Colonic mucosa (tissue), 4 donors: ENCODE results near the gene CRMP1. TPM values are rescaled to one million over a fixed set of nuclear protein-coding genes. Genes with fewer than 3 reads are reported as not detected.
"Not testable (repeated sequence)": the region's sequence is repeated elsewhere in the genome, so short reads cannot be mapped to it uniquely, and the experiment has no call there.

Source experiments
- DNase-seq: peaks from one replicate; pipeline ENCODE4 v3.0.0-alpha.2; 2020
- H3K27ac ChIP-seq: fragments of 200-600 bp; one replicate; pipeline ENCODE4 v1.8.0; 2021
- H3K27me3 ChIP-seq: fragments of 200-600 bp; one replicate; pipeline ENCODE4 v1.8.0; 2021
- H3K36me3 ChIP-seq: fragments of 200-600 bp; one replicate; pipeline ENCODE4 v1.8.0; 2021
- H3K4me1 ChIP-seq: fragments of 200-600 bp; one replicate; pipeline ENCODE4 v1.8.0; 2021; ENCODE audit warnings: mild to moderate bottlenecking
- H3K4me3 ChIP-seq: fragments of 200-600 bp; one replicate; pipeline ENCODE4 v1.8.0; 2021
- H3K9ac ChIP-seq, 2 donors: one replicate each; pipeline ENCODE4 v1.7.0; 2013; ENCODE audit warnings: control low read depth in 2 of 2, low read depth in 2 of 2, low read length in 2 of 2
- H3K9me3 ChIP-seq: fragments of 200-600 bp; one replicate; pipeline ENCODE4 v1.8.0; 2021
- CTCF ChIP-seq: fragments of 200-600 bp; IDR thresholded peaks from one replicate; pipeline ENCODE4 v1.8.0; 2022; ENCODE audit warnings: antibody characterized with exemption, mild to moderate bottlenecking
- intact Hi-C: fragments of 100-400 bp; cut with DNase I; formaldehyde crosslinking; loops from one replicate; pipeline ENCODE4 v1.14.1; 2022
- total RNA-seq, 2 donors: library from RNA; stranded (reverse); fragmentation: NEBNext Ultra II Directional in 1 of 2; extraction: Animal tissue kit (Norgen Biotek cat#: 25700) in 1 of 2; gene quantifications; one replicate each; pipeline ENCODE4 v1.2.1, GENCODE V29; 2021
- donor health status: healthy.
- donor health status: DM: no; HTN: no; CAD: no.
- donor health status: DM: no; HTN: no; CAD: no.

CRMP1 gene
- total RNA-seq, 2 donors from 2014 or later: 0.49 to 1.2 TPM

DNA sequence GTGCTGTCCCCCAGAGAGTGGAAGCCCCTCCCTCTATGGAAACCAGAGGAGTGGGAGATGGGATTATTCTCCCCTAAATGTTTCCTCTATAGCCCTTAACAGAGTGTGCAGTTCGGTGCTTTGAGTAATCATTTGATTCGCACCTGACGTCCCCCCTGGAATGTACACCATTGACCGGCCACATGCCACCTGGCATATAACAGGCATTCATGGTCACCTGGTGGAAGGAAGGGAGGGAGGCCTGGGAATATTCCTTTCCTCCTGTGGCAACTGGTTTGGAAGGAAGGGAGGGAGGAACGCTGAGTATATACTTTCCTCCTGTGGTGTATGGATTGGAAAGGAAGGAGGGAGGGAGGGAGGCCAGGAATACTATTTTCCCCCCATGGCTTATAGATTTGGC lies 77.2 kb downstream of the CRMP1 start:
- no peaks in the 10 kb centered on the region for H3K36me3 ChIP-seq
- TF ChIP-seq CTCF: no peak
- H3K27me3 ChIP-seq: no peaks in the 10 kb centered on the region
- intact Hi-C loops: no loop called here
- no peaks in the 10 kb centered on the region for H3K9me3 ChIP-seq
- H3K4me3 ChIP-seq: no peak overlapping the region
- H3K27ac ChIP-seq: no peak overlapping the region
- no peaks in the 10 kb centered on the region for H3K4me1 ChIP-seq
- no peak for DNase-seq
- no peak overlapping the region for H3K9ac ChIP-seq

DNA sequence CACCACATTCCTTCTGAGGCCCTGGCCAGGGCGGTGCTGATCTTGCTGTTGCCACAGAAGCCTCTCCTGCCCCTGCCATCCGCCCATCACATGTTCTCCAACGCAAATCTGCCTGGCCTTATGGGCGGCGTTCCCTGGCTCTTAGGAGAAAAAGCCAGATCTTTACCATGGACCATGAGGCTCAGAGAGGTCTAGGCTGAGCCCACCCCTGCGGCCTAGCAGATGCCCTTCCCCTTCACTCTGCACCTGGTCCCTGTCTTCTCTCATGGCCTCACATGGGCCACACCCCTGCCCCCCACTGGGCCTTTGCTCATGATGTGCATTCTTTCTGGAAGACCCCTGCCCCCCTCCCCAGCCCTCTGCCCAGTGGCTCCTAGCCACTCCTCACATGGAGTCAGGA lies 78.5 kb downstream of the CRMP1 start:
- DNase-seq: no peak
- Histone ChIP-seq H3K36me3 (no peaks in the 10 kb centered on the region), H3K4me3 (no peak overlapping the region), H3K27me3 (no peaks in the 10 kb centered on the region), H3K27ac (no peak overlapping the region), H3K9me3 (no peaks in the 10 kb centered on the region), H3K9ac (no peak overlapping the region), H3K4me1 (no peaks in the 10 kb centered on the region)
- intact Hi-C loops: loop anchor here (5.0 kb wide), 2 partner anchors 762 to 817 kb away; partner anchors contain the start of gene STK32B
- no peak for TF ChIP-seq CTCF

GRCh38 chr4:5813882-5814255 lies 79.0 kb downstream of the CRMP1 start:
- H3K36me3 ChIP-seq: no peaks in the 10 kb centered on the region
- H3K27ac ChIP-seq: no peak overlapping the region
- no peak for TF ChIP-seq CTCF
- no peaks in the 10 kb centered on the region for H3K9me3 ChIP-seq
- no peak for DNase-seq
- intact Hi-C loops: loop anchor here (5.0 kb wide), 2 partner anchors 762 to 817 kb away; partner anchors contain the start of gene STK32B
- no peak overlapping the region for H3K9ac ChIP-seq
- H3K4me3 ChIP-seq: no peak overlapping the region
- no peaks in the 10 kb centered on the region for H3K4me1 ChIP-seq
- no peaks in the 10 kb centered on the region for H3K27me3 ChIP-seq

DNA sequence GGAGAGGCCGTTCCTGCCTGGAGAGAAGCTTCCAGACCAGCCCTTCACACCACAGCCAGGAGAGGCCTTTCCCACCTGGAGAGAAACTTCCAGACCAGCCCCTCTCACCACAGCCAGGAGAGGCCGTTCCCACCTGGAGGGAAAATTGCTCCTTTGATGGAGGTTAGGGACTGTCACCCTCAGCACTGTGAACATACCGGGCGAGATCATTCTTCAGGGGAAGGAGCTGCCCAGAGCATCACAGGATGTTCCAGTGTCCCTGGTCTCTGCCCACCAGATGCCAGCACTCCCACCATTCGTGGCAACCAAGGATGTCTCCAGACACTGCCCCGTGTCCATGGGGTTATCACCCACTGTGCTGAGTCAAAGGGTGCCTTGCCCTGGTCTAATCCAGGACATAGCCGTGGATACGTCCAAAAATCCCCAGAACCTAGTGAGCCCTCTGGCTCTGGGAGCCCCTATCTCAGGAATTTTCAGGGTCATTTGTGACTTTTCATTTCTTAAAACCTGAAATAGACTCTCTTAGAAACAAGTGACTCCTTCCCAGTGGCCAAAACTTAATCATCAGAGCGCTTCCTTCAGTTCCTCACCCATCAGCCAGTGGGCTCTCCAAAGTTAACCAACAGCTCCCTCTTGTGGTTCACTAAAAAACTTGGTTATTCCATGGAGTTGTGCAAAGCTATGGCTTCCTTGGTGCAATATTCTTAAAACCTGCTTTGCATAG lies 80.2 kb downstream of the CRMP1 start:
- intact Hi-C loops: loop anchor here (5.0 kb wide), 2 partner anchors 760 to 815 kb away; partner anchors contain the start of gene STK32B

GRCh38 chr4:5812057-5812456 lies 80.8 kb downstream of the CRMP1 start:
- H3K9me3 ChIP-seq, H3K36me3 ChIP-seq, H3K27ac ChIP-seq, H3K27me3 ChIP-seq, H3K4me3 ChIP-seq, DNase-seq, H3K9ac ChIP-seq, H3K4me1 ChIP-seq: not testable (repeated sequence)
- intact Hi-C loops: loop anchor here (5.0 kb wide), 2 partner anchors 760 to 815 kb away; partner anchors contain the start of gene STK32B

More for the DNA sequence above, 80.2 kb downstream of the CRMP1 start:
- Histone ChIP-seq H3K27ac (no peak overlapping the region), H3K9ac (no peak overlapping the region), H3K36me3 (no peaks in the 10 kb centered on the region), H3K9me3 (no peaks in the 10 kb centered on the region), H3K4me3 (no peak overlapping the region), H3K4me1 (no peaks in the 10 kb centered on the region), H3K27me3 (no peaks in the 10 kb centered on the region)
- TF ChIP-seq CTCF: peak; percentile 56
- DNase-seq: peak; percentile 30

GRCh38 chr4:5810770-5811430 lies 82.0 kb downstream of the CRMP1 start:
- H3K27me3 ChIP-seq: no peaks in the 10 kb centered on the region
- H3K36me3 ChIP-seq: no peaks in the 10 kb centered on the region
- H3K27ac ChIP-seq: no peak overlapping the region
- TF ChIP-seq CTCF: no peak
- H3K9me3 ChIP-seq: no peaks in the 10 kb centered on the region
- no peak overlapping the region for H3K9ac ChIP-seq
- no peak overlapping the region for H3K4me3 ChIP-seq
- intact Hi-C loops: loop anchor here (5.0 kb wide), 2 partner anchors 759 to 814 kb away; partner anchors contain the start of gene STK32B
- DNase-seq: no peak
- no peaks in the 10 kb centered on the region for H3K4me1 ChIP-seq
